ENCODE measurements around the gene ANGPTL2.
"Not testable (repeated sequence)": the region's sequence is repeated elsewhere in the genome, so short reads cannot be mapped to it uniquely, and the experiment has no call there.

Gene ANGPTL2

DNA sequence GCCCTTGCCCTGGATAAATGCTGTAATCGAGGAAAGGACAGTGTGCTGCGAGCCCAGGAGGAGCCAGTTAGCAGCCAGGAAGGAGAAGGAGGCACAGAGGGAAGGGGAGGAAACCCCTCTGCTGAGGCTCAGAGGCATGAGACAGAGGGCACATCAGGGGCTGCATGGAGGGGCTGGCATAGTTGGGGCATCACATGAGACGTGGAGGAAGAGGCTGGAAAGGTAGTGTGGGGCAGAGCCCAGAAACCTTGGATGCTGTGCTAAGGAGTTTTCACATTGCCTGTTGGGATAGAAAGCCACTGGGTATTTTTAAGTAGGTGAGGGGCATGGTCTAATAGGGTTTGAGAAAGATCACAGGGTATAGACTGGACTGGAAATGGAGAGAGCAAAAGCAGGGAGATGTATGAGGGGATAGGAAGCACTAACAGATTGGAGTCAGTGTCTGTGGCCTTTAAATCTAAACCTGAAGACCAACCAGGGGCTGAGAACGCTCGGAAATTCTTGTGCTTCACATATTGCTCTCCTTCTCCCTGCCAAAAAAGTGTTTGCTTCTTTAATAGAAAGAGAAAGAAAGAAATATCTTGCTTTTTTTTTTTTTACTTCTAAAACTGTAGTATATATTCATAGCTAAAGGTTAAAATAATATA, 33.0 kb upstream of the ANGPTL2 start:
- DNase-seq (ENCODE audit: low read depth, low spot score): no peak

DNA sequence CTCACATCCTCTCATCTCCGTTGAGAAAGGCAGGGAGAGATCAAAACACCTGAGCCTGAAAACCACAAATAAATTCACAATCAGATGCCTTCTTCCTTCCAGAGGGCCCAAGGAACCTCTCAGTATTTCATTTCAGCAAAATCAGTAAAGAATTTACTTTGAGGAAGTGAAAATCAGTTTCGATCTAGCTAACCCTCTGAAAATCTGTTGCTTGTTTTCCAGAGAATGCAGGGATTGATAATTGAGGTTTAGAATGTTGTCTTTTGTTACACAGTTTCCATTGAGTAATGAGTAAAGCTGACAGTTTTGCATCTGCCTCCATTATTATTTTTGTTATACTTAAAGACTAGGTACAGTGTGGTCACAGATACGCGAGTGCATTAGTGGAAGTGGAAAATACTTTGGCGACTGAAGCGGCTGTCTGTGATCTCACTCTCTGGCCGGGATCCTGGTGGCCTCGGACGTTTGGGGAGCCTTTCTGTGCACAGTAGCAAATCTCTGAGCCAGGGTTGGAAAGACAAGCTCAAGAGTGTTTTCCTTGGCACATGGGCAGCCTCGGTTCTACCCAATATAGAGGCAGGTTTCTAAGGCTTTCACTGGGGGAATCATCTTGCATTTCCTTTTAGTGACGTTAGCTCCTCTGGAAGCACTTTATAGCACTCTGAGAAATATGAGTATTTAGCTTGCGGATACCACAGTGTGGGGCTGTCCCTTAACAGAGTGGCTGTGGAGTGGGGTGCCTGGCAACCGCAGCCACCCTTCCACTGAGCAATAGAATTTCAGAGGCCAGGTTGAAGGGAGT, 32.2 kb upstream of the ANGPTL2 start:
- DNase-seq (ENCODE audit: low read depth, low spot score): no peak

DNA sequence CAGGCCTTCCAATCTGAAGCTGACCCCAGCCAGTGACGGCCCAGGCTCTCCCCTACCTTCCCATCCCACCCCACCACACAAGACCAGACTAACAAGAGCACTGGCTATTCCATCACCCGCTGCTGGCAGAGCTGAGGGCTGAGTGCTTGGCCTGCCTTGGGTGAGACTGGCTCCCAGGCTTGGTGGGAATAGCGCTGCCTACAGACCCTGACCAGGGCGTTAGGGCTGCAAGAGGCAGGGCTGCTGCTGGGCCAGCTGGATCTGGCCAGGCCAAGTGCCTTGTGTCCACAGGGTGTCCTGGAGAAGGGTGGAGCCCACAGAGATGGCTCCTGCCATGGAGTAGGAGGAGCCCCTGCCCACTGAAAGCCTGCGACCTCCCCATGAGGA, 31.6 kb upstream of the ANGPTL2 start:
- DNase-seq (ENCODE audit: low read depth, low spot score): no peak

DNA sequence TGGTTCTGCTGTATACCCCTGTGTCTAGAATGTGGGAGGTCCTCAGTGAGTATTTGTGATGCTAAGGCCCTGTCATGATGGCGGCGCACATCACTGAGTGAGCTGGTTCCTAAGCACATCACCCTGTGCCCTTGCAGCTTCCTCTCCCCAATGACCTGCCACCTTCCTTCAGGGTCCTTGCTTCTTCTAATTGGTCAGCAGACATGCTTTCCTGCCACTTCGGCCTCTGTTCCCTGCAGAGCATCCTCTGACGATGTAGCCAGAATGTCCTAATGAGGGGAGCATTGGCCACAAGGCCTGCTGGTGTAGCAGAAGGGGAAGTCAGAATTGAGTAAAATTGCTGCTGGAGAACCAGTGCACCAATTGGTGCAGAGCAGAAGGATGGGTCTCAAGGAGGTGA, 31.1 kb upstream of the ANGPTL2 start:
- DNase-seq (ENCODE audit: low read depth, low spot score): no peak

DNA sequence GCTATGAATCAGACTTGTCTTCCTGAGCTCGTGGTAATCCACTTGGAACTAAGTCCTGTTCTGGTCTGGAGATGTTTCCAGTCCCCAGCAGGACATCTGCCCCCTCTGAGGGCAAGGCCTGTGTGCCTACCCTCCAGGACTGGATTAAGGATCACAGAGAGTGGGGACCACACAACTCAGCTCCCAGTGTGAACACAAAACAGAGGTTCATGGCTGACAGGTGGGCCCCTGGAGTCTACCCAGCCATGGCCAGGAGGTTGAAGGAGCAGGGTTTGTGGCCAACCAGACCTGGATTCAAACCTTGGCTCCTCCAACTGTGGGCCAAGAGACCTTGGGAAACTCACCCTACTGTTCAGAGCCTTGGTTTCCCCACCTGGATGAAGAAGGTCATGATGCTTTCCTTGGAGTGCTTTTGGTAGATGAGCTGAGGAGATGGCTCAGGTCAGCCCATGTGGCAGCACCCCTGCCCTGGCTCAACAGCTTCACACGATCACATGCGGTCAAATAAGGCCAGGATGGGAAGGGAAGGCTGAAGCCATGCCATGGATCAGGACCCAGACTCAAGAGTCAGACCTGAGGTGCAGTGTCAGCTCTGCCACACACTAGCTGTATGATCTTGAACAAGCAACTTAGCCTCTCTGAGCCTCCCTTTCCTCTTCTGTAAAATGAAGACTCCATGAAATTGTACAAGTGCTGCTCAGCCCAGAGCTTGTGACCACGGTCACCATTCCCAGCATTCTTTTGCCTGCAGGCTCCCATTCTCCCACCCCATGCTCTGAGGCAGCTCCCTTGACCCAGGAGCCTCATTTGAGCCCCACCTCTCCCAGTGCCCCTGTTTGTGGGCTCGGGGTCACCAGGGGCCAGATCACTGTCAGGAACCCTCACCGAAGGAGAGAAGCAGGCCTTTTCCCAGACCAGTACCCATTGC, 27.3 kb upstream of the ANGPTL2 start:
- no peak for DNase-seq (ENCODE audit: low read depth, low spot score)

DNA sequence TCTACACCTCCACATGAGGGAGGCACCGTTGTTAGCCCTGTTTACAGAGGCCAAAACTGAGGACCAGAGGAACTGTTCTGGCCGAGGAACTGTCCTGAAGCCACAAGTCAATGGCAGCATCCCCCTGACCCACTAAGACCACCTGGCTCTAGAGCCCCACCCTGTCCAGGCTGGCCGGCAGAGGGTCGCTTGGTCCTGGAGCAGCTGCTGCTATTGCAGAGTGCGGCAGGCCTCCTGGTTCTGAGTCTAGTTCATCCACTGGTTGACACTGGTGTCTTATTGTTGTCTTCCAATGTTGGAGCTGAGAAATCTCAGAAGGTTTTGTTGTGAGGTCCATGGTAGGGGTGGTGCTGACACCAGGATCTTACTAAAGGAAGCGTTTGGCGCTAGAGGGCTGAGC, 26.6 kb upstream of the ANGPTL2 start:
- DNase-seq (ENCODE audit: low read depth, low spot score): no peak

DNA sequence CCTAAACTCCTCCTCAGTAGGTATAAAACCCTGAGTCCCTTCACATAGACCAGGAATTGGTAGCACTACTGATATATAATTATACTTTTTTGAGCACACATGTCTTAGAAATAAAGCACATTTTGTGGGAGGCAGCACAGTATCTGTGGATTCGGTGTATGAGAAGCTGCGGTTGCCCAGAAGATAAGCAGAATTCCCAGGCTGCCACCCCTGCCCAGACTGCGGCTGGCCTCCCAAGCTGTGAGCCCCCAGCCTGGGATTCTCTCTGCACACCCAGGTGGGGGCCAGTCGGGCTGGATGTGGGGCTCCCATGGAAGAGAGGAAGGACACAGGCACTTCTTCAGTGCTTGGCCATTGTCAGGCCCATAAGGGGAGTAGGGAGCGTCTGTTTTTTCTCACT, 25.6 kb upstream of the ANGPTL2 start:
- DNase-seq (ENCODE audit: low read depth, low spot score): no peak

DNA sequence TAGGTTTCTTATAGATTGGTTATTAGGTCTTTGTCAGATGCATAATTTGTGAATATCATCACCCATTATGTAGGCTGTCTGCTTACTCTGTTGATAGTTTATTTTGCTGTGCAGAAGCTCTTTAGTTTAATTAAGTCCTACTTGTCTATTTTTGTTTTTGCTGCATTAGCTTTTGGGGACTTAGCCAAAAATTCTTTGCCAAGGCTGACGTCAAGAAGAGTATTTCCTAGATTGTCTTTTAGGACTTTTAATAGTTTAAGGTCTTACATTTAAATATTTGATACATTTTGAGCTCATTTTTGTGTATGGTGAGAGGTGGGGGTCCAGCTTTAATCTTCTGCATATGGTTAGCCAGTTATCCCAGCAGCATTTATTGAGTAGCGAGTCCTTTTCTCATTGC, 24.8 kb upstream of the ANGPTL2 start:
- DNase-seq (ENCODE audit: low read depth, low spot score): no peak

DNA sequence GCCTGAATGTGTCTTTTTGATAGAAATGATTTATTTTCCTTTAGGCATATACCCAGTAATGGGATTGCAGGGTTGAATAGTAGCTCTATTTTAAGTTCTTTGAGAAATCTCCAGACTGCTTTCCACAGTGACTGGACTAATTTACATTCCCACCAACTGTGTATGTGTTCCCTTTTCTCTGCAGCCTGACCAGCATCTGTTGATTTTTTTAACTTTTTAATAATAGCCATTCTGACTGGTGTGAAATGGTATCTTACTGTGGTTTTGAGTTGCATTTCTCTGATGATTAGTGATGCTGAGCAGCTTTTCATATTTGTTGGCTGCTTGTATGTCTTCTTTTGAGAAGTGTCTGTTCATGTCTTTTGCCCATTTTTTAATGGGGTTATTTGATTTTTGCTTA, 24.4 kb upstream of the ANGPTL2 start:
- not testable (repeated sequence) for DNase-seq (ENCODE audit: low read depth, low spot score)

DNA sequence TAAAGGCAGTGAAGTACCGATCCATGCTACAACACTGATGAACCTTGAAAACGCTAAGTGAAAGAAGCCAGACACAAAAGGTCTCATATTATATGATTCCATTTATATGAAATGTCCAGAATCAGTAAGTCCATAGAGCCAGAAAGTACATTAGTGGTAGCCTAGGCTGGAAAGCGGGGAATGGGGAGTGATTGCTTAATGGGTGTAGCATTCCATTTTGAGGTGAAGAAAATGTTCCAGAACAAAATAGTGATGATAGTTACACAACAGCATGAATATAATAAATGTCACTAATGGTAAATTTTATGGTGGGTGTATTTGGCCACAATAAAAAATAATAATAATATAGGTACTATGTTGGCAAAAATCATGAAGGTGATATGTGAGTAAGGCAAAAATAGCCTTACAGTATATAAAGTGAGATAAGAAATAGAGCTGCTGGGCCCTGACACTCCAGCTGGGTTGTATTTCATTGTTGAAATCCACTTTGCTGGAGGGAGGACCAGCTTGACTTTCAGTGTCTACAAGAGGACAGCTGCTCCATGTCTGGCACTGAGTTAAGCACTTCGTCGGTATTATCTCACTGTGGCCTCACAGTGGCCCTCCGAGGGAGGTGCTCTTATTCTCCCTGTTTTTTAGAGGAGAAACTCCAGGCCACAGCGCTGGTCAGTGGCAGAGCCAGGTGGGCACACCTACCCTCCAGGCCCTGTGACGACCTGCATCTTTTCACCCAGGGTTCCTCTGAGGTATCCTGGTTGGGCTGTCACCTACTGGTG, 22.4 kb upstream of the ANGPTL2 start:
- no peak for DNase-seq (ENCODE audit: low read depth, low spot score)

DNA sequence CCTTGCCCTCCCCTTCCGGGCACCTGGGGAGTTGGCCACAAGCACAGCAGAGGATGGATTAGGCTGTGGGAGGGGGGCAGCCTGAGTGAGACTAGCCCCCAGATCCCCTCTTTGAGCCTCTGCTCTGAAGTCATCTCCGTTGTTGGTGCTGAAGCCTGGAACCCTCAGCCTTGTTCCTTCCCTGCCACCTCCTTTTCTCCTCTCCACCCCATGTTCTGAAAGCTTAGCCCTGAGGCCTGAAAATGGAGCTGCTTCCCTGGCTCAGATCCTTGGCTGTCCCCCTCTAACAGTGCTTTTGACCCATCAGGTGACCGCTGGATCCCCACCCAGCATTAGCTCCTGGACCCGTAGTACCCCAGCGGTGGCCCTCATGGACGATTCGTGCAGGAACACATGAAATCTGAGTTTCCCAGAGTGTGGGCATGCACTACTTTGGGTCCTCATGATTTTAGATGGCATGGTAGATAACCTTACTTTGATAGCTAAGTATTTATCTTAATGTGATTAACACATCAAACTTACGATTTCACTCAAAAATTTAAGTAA, 21.6 kb upstream of the ANGPTL2 start:
- DNase-seq (ENCODE audit: low read depth, low spot score): no peak

DNA sequence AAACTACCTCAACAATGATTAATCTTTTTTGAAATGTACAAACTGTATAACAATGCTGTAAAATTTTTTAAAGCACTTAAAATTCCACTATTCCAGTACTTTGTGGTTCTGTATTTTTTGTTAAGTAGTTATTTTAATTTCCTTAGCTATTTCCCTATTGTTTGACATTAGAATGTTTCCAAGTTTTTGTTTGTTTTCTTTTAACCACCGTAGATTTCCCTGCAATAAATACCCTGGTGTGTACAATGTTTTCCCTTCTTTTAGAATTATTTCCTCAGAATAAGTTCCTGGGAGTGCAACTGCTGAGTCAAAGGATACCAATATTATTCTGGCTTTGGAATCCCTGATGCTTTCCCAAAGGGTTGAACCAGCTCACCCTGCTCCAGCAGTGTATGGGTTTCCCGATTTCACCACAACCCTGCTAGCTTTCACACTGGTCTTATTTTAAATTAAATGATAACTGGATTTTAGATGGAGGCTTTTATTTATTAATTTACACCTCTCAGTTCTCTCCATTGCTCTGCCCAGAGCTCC, 20.6 kb upstream of the ANGPTL2 start:
- DNase-seq (ENCODE audit: low read depth, low spot score): no peak

DNA sequence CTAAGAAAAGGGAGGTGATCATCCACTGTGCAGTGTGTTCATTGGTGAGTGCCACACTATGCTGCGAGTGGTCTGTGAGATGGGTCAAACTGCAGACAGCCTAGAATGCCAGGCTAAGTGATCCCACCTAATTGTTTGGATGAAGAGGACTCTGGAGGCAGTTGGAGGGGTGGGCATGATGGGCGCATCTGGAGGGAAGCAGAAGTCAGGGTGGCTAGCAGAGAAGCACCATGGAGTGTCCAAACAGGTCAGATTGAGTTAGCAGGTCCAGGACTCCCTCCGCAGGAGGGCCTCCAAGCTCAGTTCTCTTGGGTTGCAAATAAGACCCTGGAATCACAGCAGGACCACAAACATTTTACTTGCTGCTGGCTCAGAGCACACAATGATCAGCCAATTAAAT, 19.9 kb upstream of the ANGPTL2 start:
- DNase-seq (ENCODE audit: low read depth, low spot score): no peak

DNA sequence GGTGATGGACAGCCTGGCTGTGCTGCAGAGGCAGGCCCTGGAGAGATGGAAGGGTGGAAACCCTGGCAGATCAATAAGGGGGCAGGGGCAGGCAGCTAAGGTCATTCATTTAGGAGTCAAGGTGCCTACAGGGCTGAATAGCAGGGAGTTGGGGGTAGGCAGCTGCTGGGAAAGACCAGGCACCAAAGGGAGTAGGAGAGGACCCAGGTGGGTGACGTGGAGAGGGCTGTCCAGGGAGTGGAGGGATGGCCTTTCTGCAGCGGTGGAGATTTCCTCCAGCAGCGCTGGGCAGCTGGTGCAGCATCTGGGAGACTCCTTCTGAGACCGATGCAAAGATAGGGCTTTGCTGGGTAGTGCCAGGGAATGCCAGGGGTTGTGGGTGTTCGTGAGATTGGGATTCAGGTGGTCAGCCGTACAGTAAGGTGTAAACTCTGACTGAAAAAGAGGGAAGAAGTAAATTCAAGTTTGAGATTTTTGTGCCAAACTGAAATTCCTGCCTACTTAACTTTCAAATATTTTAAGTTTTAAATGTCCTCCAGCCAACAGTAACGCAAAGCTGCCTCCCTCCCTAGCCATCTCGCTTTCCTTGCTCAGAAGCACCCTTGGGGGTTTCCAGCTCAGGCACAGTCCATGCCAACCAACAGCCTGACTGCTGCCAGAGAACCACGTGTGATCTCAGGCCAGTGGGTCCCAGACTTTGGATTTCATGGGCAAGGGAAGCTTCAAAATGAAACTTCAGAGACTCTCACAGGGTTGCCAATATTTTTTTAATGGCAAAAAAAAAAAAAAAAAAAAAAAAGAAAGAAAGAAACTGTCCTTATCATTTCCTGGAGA, 18.6 kb upstream of the ANGPTL2 start:
- no peak for DNase-seq (ENCODE audit: low read depth, low spot score)

DNA sequence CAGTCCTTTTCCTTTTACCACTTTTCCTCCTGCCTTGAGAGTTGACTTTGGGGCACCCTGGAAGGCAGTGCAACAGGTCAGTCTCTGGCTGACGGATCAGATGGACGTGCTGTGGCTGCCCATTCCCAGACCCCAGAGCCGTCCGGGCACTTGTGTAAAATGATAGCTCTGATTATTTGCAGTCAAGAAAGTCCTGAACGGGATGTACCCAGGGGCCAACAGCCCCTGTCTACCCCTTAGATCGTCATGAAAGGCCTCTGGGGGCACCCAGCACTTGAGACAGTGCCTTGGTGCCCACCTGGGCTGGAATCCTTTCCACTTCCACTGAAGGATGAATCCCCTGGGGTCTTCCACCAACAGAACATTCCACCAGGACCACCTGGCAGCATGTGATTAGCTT, 17.7 kb upstream of the ANGPTL2 start:
- no peak for DNase-seq (ENCODE audit: low read depth, low spot score)

DNA sequence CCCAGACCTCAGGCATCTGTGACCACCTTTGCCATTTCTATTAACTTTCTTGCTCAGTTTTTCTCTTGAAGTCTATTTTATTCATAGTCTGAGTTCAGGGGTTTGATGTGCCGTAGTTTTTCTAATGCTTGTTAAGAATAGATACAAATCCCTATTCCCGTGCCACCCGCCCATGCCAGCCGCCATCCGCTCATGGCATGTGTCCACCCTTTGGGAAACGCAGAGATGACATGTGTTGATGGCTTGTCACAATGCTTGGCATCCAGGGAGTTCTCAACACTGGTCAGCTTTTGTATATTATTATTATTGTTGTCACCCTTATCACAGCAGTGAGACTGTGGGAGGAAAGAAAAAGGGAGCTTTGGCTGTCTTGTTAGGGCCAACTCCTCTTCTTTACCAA, 17.3 kb upstream of the ANGPTL2 start:
- DNase-seq (ENCODE audit: low read depth, low spot score): no peak

DNA sequence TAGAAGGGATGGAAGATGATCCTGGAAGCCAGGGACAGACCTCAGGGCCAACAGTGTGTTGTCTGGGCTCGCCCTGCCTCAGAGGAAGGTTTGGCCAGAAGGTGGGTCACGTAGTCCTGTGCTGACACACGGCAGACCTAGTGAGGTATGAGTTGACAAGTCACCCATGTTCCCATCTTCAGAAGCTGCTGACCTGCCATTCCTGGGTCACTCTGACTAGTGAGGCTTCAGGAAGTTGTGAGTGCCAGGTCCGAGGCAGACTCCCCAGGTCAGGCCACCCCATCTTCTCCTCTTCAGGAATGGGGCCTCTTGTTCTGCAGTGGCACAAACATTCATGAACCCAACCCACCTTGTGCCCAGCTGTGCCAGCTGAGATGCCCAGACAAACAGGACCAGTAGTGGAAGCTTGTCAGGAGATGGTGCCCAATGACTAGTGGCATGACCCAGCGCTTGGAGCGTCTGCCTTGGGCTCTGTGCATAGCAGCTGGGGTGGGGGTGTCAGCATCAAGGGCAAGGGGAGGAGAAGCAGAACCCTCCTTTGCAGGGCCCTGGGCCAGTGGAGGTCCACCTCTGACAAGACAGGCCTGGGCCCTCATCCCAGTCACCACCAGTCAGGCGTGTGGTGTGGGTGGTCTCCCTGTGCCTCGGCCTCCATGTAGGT, 16.8 kb upstream of the ANGPTL2 start:
- DNase-seq (ENCODE audit: low read depth, low spot score): no peak

DNA sequence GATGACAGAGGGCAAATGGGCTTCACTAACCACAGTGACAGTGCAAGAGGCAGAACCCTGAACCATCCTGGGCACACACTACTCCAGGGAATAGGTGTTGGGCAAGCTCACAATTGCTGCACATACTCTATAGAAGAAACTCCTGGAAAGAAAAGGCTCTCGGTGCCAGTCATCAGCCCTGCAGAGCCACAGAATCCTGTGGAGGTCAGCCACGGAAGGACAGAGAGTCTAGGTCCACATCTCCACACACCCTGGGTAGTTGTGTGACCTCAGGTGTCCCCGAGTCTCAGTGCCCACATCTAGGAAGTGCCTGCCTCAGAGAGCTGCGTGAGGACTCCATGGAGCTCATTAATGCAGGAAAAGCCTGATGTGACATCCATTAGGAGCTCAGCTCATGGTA, 16.0 kb upstream of the ANGPTL2 start:
- DNase-seq (ENCODE audit: low read depth, low spot score): no peak

DNA sequence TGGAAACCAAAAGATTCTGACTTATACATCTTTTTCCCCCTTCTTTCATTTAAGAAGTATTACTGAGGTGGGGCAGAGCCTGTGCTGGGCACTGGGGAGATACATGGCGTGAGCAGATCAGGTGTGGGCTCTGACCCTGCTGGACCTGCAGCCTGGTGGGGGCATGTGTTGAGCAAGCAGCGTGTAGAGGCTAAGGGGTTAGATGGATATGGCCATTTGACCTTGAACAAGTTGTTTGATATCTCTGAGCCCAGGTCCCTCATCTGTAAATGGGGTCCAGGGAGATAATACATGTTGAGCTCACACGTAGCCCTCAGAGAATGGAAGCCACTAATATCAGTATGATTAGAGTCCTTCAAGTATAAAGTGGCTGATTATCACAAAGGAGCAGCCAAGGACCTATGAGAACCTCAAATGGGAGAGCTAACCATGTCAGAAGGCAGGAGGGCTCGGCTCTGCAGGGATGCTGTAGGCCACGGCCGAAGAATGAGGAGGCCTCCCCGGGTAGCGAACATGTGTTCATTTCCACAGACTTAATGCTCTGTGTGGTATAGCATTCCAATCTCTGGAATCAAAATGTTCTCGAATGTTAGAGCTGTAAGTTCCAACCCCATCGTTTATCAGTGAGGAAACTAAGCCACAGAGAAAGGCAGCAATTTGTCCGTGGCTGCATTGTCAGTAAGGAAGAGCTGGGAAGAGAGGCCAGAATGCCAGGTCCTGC, 15.4 kb upstream of the ANGPTL2 start:
- no peak for DNase-seq (ENCODE audit: low read depth, low spot score)
